HG03097 (cell line): ENCODE measurements around the gene RYR1.

Experiments used
- ATAC-seq: cut with Tn5 transposase; IDR thresholded peaks from one replicate; pipeline ENCODE4 v1.9.1; 2021; ENCODE audit not compliant: unreplicated experiment, low FRiP score

The RYR1 gene

DNA sequence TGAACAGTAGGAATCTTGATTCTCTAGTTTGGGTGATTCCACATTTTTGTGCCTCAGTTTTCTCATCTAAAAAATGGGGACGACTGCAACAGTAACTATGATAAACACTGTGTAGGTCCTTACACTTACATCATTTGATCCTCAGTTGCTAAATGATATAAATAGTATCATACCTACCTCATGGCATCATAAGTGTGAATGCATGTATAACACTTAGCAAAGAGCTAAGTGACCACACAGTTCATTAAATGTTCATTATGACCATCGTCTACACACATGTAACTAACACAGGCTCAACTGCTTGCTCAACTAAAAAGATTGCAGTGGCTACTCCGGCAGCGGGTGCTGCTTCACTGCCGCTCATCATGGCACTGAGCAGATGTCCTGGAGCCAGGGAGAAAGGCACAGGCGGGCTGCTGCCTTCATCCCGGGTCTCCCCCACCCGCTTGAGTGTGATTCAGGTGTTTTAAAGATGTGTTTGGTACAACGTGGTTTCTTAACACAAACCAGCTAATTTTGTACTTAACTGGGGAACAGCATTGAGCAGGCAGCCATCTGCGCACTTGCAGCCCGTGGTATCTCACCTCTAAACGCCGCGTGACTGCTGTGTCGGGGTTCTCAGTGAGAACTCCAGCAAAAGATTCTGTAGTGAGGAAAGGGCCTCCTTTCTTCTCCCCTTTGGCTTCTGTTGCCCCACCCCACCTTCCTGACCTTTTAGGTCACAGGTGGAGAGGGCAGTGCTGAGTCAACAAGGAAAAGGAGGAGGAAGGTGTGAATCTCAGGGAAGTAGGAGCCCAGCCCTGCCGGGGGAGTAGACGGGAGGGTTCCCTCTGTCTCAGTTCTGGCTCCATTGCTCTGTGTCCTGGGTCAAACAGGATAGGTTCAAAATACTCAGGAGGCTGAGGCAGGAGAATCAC is 202.2 kb downstream of the RYR1 start:
- no peak for ATAC-seq
